ENCODE results near the gene BRMS1L. TPM values are rescaled to one million over a fixed set of nuclear protein-coding genes. Genes with fewer than 3 reads are reported as not detected.

Gene BRMS1L
- total and polyA plus RNA-seq, 9 donors: 4.0 to 13.3 (median 9.8) TPM

GRCh38 chr14:35915775-35916174 lies 89.6 kb downstream of the BRMS1L start:
- H3K4me1 ChIP-seq (ENCODE audit: insufficient read depth): no peaks in the 10 kb centered on the region
- no peaks in the 10 kb centered on the region for H3K9me3 ChIP-seq
- no peaks in the 10 kb centered on the region for H3K27me3 ChIP-seq
- no peak for DNase-seq
- TF ChIP-seq POLR2A (IDR thresholded peaks at IDR 0.05): no peak
- no peak for TF ChIP-seq EP300 (IDR thresholded peaks at IDR 0.05)
- TF ChIP-seq CTCF (IDR thresholded peaks at IDR 0.05): no peak
- no peak overlapping the region for H3K27ac ChIP-seq
- intact Hi-C loops (cut with DNase I): no loop called here
- 75 to 85% (median 76%) methylated on average over 1 of the region's 1 CpG for WGBS, 3 donors
- H3K4me3 ChIP-seq: no peak overlapping the region
- H3K36me3 ChIP-seq: no peaks in the 10 kb centered on the region

Other genes with a start within 250 kb of the BRMS1L start
- gene RALGAPA1, start 17.0 kb upstream of the BRMS1L start, total RNA-seq: 10 to 100 TPM; 66.4 to 99.5 (median 80.1) TPM
- 10 to 100 TPM; 18.0 to 33.4 TPM for gene RALGAPA1, start 17.0 kb upstream of the BRMS1L start, polyA plus RNA-seq